Fibroblast of pulmonary artery (primary cell): ENCODE results near the gene CMTM8.
A peak's percentile ranks its signal among the peaks of the same experiment; 100 is the strongest.

Source experiments
- DNase-seq: peaks from one replicate; pipeline ENCODE4 v3.0.0-alpha.2; 2010; ENCODE audit warnings: low read depth
- H3K4me3 ChIP-seq: replicated peaks from 2 replicates; pipeline ENCODE4 v1.5.1; 2011; ENCODE audit warnings: low read depth, mild to moderate bottlenecking, control low read depth, low read length, moderate library complexity
- TF ChIP-seq, protein P1 (sequence below): IDR thresholded peaks from 2 replicates; pipeline ENCODE4 v1.5.1; 2011; ENCODE audit warnings: mild to moderate bottlenecking, control low read depth, low read length, inconsistent platforms; ENCODE audit errors: missing control alignments

CMTM8 gene

DNA sequence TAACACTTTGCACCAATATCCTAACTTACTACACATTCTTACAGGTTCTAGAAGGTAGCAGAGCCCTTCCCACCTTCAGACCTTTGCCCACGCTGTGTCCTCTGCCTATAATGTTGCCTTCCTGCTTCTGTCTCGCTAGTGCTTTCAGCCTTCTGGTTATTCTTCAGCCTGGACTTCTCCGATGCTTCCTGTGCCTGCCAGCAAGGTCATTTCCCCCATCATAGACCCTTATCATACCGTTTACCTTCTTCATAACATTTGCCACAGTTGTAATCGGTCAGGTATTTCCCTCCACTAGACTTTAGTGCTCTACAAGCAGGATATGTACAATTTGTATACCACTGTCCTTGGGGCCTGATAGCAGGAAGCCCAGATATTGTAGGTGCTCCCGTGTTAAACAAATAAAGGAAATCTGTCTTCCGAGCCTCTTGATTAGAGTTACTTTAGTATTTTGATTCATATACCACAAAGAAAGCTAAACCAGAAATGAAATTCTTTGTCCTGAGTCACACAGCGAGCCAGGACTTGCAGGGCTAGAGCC is 117.3 kb downstream of the CMTM8 start:
- no peak overlapping the region for H3K4me3 ChIP-seq
- TF ChIP-seq, protein P1, sequence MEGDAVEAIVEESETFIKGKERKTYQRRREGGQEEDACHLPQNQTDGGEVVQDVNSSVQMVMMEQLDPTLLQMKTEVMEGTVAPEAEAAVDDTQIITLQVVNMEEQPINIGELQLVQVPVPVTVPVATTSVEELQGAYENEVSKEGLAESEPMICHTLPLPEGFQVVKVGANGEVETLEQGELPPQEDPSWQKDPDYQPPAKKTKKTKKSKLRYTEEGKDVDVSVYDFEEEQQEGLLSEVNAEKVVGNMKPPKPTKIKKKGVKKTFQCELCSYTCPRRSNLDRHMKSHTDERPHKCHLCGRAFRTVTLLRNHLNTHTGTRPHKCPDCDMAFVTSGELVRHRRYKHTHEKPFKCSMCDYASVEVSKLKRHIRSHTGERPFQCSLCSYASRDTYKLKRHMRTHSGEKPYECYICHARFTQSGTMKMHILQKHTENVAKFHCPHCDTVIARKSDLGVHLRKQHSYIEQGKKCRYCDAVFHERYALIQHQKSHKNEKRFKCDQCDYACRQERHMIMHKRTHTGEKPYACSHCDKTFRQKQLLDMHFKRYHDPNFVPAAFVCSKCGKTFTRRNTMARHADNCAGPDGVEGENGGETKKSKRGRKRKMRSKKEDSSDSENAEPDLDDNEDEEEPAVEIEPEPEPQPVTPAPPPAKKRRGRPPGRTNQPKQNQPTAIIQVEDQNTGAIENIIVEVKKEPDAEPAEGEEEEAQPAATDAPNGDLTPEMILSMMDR = no peak
- DNase-seq = no peak

DNA sequence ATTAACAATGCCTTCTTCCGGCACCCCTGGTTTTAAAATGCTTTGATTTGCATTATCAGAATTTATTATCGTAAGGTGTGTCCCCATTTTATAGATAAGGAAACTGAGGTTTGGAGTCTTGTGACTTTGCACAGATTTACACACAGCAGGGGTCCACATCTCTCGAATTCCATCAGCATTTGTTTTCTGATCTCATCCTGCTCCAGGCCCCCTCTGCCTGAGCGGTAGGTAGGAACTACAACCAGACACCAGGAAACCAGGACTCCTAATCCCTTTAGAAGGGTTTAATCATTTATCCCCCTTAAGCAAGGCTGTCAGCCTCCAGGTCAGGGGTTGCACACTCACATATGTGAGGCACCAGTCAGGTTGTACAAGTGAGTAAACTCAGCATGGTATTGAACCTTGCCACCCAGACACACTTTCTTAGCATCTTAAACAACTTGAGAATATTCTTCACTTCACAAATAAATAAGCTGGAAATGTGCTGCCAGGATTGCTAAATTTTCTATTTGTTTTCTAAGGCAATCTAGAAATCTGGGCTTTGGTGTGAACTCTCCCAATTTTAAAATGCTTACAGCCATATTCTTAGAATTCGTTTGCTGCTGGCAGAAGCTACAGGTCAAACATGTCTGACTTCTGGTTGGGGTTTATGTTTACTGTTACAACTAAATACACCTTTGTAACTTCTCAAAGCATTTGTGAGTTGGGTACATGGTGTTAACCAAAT is 121.4 kb downstream of the CMTM8 start:
- TF ChIP-seq, protein P1 = no peak
- DNase-seq = no peak

DNA sequence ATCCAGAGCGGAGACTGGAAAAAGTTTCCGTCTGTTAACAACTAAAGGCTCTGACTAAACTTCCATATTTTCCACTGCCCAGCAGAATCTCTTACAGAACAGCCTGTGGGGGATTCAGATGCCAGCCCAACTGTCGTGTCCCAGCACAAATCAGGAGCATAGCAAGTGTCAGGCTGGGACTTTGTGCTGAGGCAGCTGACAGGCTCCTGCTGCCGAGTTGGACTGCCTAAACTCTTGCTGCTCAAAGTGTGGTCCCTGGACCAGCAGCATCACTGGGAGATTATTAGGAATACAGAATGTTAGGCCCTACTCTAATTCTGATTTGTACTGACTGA is 122.0 kb downstream of the CMTM8 start:
- TF ChIP-seq, protein P1 = no peak

More for the DNA sequence above, 121.4 kb downstream of the CMTM8 start:
- no peak overlapping the region for H3K4me3 ChIP-seq

DNA sequence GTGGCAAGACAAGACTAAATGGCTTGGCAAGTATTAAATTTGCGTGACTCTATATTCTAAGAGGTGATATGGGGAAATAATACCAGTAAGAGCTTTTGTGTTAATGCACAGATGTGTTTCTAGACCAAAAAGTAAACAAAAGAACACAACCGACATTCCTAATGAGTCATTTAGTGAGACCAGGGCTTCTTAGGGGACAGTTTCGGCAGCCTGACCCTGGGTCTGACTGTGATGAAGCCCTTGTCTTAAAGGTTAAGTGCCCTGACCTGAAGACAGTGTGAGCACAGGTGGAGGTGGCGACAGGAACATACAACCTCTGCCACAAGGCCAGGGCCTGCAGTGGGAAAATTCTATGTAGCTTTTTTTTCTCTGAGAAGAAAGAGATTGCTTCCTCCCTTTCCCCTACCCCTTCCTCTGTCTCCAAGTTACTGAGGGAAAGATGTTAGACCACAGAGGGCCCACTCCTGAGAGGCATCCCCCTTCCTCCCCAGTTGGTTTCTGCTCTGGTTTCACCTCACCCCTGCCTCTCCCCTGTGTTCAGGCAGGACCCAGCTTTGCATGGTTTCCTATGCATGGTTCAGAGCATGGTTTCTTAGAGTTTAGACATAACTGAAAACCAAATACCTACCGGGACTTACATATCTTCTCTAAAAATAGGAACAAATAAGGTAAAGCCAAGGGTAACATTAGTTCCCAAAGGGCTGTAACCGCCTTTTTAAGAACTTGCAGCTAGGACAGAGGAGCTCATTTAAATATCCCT is 128.3 kb downstream of the CMTM8 start:
- peak; percentile 19 for DNase-seq
- TF ChIP-seq, protein P1 = no peak
- no peak overlapping the region for H3K4me3 ChIP-seq

More for the DNA sequence above, 122.0 kb downstream of the CMTM8 start:
- H3K4me3 ChIP-seq = no peak overlapping the region
- DNase-seq = no peak

DNA sequence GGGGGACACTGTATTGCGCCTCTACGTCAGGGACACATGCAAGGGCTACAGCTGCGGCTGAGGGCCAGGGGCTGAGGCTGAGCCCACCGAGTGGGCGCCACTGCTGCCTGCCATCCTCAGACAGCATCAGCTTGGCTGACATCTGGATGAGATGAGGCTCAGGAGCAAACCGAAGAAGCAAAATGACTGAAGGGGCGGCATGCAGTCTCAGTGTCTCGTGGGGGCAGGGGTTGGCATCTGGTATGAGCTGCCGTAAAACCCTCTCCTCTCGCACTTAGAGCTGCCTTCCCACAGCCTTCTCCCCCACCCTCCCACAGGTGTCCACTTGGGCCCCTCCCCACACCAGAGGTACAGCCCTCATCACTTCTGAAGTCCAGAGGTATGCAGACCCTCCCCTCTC is 129.0 kb downstream of the CMTM8 start:
- TF ChIP-seq, protein P1 = no peak

DNA sequence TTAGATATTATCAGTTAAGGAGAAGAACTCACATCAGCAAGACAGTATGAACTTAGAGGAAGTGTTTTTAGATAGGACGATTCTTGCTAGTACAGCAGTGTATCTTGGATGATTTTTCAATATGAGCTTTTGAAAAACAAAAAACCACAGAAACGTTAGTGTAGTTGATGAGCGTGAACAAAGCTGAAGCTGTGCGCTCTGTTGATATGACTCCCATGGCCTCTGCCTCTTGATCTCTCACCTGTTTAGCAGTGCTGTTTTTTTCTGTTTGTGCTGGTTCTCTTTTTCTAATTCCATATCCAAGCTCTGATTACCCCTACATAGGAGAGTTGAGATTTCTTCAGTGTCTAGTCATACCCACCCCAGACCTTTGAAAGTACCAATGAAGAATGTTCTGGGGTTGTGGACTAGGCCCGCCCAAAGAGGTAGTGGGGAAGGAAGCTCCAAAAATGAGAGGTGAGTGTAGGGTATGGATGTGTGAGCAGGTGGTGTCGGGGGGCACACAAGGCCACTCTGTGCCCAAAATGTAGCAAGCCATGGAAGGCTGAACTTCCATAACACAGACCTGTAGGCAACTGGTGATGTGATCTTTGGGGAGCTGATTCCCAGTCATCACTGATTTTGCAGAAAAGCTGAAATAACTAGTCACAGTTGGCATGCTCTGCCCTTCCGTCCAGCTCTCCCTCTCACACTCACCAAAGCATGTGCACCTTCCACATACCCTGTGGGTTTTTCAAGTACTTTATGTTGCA is 133.2 kb downstream of the CMTM8 start:
- no peak for DNase-seq
- TF ChIP-seq, protein P1 = no peak
- no peak overlapping the region for H3K4me3 ChIP-seq

More for the DNA sequence above, 129.0 kb downstream of the CMTM8 start:
- DNase-seq = no peak
- no peak overlapping the region for H3K4me3 ChIP-seq
